IPS-18a (cell line): ENCODE results near the gene SESN2.
"Not testable (repeated sequence)": the region's sequence is repeated elsewhere in the genome, so short reads cannot be mapped to it uniquely, and the experiment has no call there.

Source experiments
- H3K27ac ChIP-seq: one replicate; pipeline ENCODE4 v1.5.1; 2013; ENCODE audit warnings: low read length
- H3K27me3 ChIP-seq: one replicate; pipeline ENCODE4 v1.6.1; 2013; ENCODE audit warnings: mild to moderate bottlenecking, low read length; ENCODE audit not compliant: control insufficient read depth, insufficient read depth
- H3K36me3 ChIP-seq: one replicate; pipeline ENCODE4 v1.6.1; 2013; ENCODE audit warnings: low read depth, low read length; ENCODE audit not compliant: control insufficient read depth
- H3K4me1 ChIP-seq: one replicate; pipeline ENCODE4 v1.6.1; 2013; ENCODE audit warnings: low read depth, low read length; ENCODE audit not compliant: control insufficient read depth
- H3K4me3 ChIP-seq: one replicate; pipeline ENCODE4 v1.5.1; 2013; ENCODE audit warnings: low read length
- H3K9ac ChIP-seq: one replicate; pipeline ENCODE4 v1.6.1; 2013; ENCODE audit warnings: mild to moderate bottlenecking, low read length, moderate library complexity
- H3K9me3 ChIP-seq: one replicate; pipeline ENCODE4 v1.6.1; 2013; ENCODE audit warnings: low read depth, low read length; ENCODE audit not compliant: control insufficient read depth

SESN2 gene

GRCh38 chr1:28322194-28322593 is 62.9 kb downstream of the SESN2 start:
- Histone ChIP-seq H3K4me1 (no peaks in the 10 kb centered on the region), H3K27me3 (no peaks in the 10 kb centered on the region), H3K36me3 (no peaks in the 10 kb centered on the region), H3K4me3 (no peak overlapping the region), H3K27ac (no peak overlapping the region), H3K9ac (no peak overlapping the region), H3K9me3 (no peaks in the 10 kb centered on the region)

DNA sequence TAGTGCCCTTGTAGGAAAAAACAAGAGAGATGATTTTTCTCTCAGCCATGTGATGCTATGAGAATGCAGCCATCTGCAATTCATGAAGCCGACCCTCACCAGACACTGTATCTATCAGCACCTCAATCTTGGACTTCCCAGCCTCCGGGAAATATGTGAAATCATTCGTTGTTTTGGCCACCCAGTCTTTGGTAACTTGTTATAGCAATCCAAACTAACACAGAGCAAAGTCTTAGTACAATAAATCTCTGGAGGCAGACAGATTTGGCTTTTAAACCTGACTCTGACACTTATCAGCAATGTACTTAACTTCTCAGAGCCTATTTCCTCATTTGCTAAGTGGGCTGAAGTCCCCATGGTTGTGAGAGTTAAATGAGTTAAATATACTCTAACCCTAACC is 64.4 kb downstream of the SESN2 start:
- Histone ChIP-seq H3K9ac (no peak overlapping the region), H3K27ac (no peak overlapping the region), H3K4me1 (peaks cover 3% of the 10 kb centered on the region), H3K36me3 (no peaks in the 10 kb centered on the region), H3K4me3 (no peak overlapping the region), H3K27me3 (no peaks in the 10 kb centered on the region), H3K9me3 (no peaks in the 10 kb centered on the region)

- H3K9ac ChIP-seq: no peak overlapping the region
- peaks cover 3% of the 10 kb centered on the region for H3K4me1 ChIP-seq
- H3K27ac ChIP-seq: no peak overlapping the region
- no peaks in the 10 kb centered on the region for H3K9me3 ChIP-seq
- H3K4me3 ChIP-seq: no peak overlapping the region
- peaks cover 4% of the 10 kb centered on the region for H3K36me3 ChIP-seq
- no peaks in the 10 kb centered on the region for H3K27me3 ChIP-seq
Observed at GRCh38 chr1:28326515-28326914, 67.2 kb downstream of the SESN2 start.

DNA sequence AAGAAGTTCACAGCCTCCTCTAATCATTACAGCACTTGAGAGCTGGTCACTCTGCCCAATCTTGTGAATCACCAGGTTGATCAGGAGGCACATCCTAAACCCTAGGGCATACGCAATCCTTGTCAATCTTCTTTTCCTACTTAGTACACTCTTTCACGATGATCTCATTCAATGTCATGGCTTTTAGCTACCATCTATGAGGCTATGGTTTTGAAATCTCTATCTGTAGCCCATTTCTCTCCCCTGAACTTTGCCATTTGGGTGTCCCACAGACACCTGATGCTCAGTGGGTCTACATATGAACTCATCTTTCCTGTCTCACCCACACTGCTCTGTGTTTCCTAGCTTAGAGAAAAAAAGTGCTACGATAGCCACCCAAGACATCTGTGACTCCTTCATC is 67.7 kb downstream of the SESN2 start:
- peaks cover 3% of the 10 kb centered on the region for H3K4me1 ChIP-seq
- no peak overlapping the region for H3K4me3 ChIP-seq
- no peaks in the 10 kb centered on the region for H3K9me3 ChIP-seq
- no peak overlapping the region for H3K27ac ChIP-seq
- peaks cover 9% of the 10 kb centered on the region for H3K36me3 ChIP-seq
- no peak overlapping the region for H3K9ac ChIP-seq
- H3K27me3 ChIP-seq: no peaks in the 10 kb centered on the region

- not testable (repeated sequence) for H3K27ac ChIP-seq, H3K9ac ChIP-seq, H3K4me3 ChIP-seq, H3K4me1 ChIP-seq, H3K9me3 ChIP-seq, H3K27me3 ChIP-seq
- H3K36me3 ChIP-seq: peaks cover 13% of the 10 kb centered on the region
Observed at GRCh38 chr1:28327431-28327830, 68.1 kb downstream of the SESN2 start.

- H3K36me3 ChIP-seq: peaks cover 17% of the 10 kb centered on the region
- H3K9ac ChIP-seq: peak overlapping the region; percentile 89
- H3K27me3 ChIP-seq: no peaks in the 10 kb centered on the region
- peak overlapping the region; percentile 79 for H3K4me3 ChIP-seq
- no peaks in the 10 kb centered on the region for H3K9me3 ChIP-seq
- H3K27ac ChIP-seq: peak overlapping the region; percentile 30
- peaks cover 3% of the 10 kb centered on the region for H3K4me1 ChIP-seq
Observed at GRCh38 chr1:28328228-28328648, 68.9 kb downstream of the SESN2 start.

DNA sequence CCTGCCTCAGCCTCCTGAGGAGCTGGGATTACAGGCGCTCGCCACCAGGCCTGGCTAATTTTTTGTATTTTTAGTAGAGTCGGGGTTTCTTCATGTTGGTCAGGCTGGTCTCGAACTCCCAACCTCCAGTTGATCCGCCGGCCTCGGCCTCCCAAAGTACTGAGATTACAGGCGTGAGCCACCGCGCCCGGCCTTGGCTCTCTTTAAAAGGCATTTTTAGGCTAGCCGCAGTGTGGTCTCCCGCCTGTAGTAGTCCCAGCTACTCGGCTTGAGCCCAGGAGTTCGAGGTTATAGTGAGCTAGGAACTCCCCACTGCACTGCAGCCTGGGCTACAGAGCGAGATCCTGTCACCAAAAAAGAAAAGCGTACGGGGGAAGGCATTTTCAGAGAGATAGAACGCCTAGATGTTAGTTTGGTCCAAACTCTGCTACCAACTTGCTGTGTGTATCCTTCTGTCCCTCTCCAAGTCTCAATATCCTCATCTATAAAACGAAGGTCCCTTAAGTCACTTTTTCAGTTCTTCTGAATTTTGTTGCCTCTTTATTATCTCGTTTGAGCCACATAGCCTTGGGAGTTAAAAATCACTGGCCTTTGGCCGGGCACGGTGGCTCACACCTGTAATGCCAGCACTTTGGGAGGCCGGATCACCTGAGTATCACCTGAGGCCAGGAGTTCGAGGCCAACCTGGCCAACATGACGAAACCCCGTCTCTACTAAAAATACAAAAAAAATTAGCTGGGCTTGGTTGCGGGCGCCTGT is 70.3 kb downstream of the SESN2 start:
- peak overlapping the region; percentile 83 for H3K27ac ChIP-seq
- H3K9ac ChIP-seq: peak overlapping the region; percentile 89
- H3K36me3 ChIP-seq: peaks cover 25% of the 10 kb centered on the region
- peaks cover 3% of the 10 kb centered on the region for H3K4me1 ChIP-seq
- no peaks in the 10 kb centered on the region for H3K9me3 ChIP-seq
- no peaks in the 10 kb centered on the region for H3K27me3 ChIP-seq
- peak overlapping the region; percentile 79 for H3K4me3 ChIP-seq
